ENCODE data around the gene CLMN. TPM values are rescaled to one million over a fixed set of nuclear protein-coding genes. Genes with fewer than 3 reads are reported as not detected.

Gene CLMN
- total and polyA plus RNA-seq, 2 of the 13 experiments (the other 11 are each of a cell fraction or from before 2014, with no cell fraction given): 15.1 to 16.7 TPM

DNA sequence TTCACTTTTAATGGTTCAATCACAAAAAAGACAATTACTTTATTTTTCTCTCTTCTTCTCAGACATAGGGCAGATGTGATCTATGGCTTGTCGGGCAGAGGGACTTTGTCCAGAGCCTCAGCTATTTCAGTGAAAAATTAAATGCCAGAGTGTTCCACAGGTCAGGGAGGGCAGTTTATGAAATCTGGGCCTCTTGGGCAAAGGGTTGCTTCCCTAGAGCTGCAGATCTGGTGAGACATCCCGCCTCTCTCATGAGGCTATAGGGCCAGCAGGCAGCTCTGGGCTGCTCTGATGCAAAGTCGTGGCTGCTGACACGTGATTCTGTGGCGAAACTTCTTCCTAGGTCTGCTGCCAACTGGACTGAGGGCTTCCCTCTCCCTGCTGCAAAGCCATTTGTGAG lies 6.0 kb downstream of the CLMN start (continued):
- TF ChIP-seq, protein P1, sequence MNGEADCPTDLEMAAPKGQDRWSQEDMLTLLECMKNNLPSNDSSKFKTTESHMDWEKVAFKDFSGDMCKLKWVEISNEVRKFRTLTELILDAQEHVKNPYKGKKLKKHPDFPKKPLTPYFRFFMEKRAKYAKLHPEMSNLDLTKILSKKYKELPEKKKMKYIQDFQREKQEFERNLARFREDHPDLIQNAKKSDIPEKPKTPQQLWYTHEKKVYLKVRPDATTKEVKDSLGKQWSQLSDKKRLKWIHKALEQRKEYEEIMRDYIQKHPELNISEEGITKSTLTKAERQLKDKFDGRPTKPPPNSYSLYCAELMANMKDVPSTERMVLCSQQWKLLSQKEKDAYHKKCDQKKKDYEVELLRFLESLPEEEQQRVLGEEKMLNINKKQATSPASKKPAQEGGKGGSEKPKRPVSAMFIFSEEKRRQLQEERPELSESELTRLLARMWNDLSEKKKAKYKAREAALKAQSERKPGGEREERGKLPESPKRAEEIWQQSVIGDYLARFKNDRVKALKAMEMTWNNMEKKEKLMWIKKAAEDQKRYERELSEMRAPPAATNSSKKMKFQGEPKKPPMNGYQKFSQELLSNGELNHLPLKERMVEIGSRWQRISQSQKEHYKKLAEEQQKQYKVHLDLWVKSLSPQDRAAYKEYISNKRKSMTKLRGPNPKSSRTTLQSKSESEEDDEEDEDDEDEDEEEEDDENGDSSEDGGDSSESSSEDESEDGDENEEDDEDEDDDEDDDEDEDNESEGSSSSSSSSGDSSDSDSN (CRISPR knock-in tag; IDR thresholded peaks at IDR 0.05): peak; percentile 73; the same call in 1 of the 2 replicates
- TF ChIP-seq HNF4A (CRISPR knock-in tag; IDR thresholded peaks at IDR 0.05) (peak; percentile 63), ZNF775 (CRISPR knock-in tag; IDR thresholded peaks at IDR 0.05; ENCODE audit: borderline replicate concordance) (no peak), KAT2B (IDR thresholded peaks at IDR 0.05; ENCODE audit: borderline replicate concordance, low read depth, low read length) (no peak), ZKSCAN8 (CRISPR knock-in tag; IDR thresholded peaks at IDR 0.05; ENCODE audit: borderline replicate concordance) (no peak), HMGA1 (CRISPR knock-in tag; conservative IDR thresholded peaks at IDR 0.05) (no peak), PRMT3 (CRISPR knock-in tag; IDR thresholded peaks at IDR 0.05; ENCODE audit: borderline replicate concordance, low read depth) (no peak), FOXM1 (CRISPR knock-in tag; IDR thresholded peaks at IDR 0.05) (no peak), ZBTB21 (CRISPR knock-in tag; IDR thresholded peaks at IDR 0.05) (no peak), SOX6 (IDR thresholded peaks at IDR 0.05) (no peak), SOX6 (CRISPR knock-in tag; IDR thresholded peaks at IDR 0.05) (peak; percentile 18; the same call in 1 of the 2 replicates), FOSL2 (CRISPR knock-in tag; IDR thresholded peaks at IDR 0.05) (peak; percentile 50), NFKB2 (CRISPR knock-in tag; IDR thresholded peaks at IDR 0.05; ENCODE audit: borderline replicate concordance) (no peak), EEA1 (CRISPR knock-in tag; IDR thresholded peaks at IDR 0.05; ENCODE audit: borderline replicate concordance) (no peak), HDAC2 (CRISPR knock-in tag; IDR thresholded peaks at IDR 0.05) (no peak)
- TF ChIP-seq, protein P2, sequence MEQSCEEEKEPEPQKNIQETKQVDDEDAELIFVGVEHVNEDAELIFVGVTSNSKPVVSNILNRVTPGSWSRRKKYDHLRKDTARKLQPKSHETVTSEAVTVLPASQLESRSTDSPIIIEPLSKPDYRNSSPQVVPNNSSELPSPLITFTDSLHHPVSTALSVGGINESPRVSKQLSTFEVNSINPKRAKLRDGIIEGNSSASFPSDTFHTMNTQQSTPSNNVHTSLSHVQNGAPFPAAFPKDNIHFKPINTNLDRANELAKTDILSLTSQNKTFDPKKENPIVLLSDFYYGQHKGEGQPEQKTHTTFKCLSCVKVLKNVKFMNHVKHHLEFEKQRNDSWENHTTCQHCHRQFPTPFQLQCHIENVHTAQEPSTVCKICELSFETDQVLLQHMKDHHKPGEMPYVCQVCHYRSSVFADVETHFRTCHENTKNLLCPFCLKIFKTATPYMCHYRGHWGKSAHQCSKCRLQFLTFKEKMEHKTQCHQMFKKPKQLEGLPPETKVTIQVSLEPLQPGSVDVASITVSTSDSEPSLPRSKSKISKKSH (CRISPR knock-in tag; IDR thresholded peaks at IDR 0.05; ENCODE audit: borderline replicate concordance): no peak
- TF ChIP-seq, protein P3, sequence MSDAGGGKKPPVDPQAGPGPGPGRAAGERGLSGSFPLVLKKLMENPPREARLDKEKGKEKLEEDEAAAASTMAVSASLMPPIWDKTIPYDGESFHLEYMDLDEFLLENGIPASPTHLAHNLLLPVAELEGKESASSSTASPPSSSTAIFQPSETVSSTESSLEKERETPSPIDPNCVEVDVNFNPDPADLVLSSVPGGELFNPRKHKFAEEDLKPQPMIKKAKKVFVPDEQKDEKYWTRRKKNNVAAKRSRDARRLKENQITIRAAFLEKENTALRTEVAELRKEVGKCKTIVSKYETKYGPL (CRISPR knock-in tag; IDR thresholded peaks at IDR 0.05): no peak
- TF ChIP-seq, protein P4, sequence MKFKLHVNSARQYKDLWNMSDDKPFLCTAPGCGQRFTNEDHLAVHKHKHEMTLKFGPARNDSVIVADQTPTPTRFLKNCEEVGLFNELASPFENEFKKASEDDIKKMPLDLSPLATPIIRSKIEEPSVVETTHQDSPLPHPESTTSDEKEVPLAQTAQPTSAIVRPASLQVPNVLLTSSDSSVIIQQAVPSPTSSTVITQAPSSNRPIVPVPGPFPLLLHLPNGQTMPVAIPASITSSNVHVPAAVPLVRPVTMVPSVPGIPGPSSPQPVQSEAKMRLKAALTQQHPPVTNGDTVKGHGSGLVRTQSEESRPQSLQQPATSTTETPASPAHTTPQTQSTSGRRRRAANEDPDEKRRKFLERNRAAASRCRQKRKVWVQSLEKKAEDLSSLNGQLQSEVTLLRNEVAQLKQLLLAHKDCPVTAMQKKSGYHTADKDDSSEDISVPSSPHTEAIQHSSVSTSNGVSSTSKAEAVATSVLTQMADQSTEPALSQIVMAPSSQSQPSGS (CRISPR knock-in tag; IDR thresholded peaks at IDR 0.05): no peak
- TF ChIP-seq, protein P5, sequence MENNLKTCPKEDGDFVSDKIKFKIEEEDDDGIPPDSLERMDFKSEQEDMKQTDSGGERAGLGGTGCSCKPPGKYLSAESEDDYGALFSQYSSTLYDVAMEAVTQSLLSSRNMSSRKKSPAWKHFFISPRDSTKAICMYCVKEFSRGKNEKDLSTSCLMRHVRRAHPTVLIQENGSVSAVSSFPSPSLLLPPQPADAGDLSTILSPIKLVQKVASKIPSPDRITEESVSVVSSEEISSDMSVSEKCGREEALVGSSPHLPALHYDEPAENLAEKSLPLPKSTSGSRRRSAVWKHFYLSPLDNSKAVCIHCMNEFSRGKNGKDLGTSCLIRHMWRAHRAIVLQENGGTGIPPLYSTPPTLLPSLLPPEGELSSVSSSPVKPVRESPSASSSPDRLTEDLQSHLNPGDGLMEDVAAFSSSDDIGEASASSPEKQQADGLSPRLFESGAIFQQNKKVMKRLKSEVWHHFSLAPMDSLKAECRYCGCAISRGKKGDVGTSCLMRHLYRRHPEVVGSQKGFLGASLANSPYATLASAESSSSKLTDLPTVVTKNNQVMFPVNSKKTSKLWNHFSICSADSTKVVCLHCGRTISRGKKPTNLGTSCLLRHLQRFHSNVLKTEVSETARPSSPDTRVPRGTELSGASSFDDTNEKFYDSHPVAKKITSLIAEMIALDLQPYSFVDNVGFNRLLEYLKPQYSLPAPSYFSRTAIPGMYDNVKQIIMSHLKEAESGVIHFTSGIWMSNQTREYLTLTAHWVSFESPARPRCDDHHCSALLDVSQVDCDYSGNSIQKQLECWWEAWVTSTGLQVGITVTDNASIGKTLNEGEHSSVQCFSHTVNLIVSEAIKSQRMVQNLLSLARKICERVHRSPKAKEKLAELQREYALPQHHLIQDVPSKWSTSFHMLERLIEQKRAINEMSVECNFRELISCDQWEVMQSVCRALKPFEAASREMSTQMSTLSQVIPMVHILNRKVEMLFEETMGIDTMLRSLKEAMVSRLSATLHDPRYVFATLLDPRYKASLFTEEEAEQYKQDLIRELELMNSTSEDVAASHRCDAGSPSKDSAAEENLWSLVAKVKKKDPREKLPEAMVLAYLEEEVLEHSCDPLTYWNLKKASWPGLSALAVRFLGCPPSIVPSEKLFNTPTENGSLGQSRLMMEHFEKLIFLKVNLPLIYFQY (CRISPR knock-in tag; IDR thresholded peaks at IDR 0.05; ENCODE audit: borderline replicate concordance): no peak
- TF ChIP-seq, protein P6, sequence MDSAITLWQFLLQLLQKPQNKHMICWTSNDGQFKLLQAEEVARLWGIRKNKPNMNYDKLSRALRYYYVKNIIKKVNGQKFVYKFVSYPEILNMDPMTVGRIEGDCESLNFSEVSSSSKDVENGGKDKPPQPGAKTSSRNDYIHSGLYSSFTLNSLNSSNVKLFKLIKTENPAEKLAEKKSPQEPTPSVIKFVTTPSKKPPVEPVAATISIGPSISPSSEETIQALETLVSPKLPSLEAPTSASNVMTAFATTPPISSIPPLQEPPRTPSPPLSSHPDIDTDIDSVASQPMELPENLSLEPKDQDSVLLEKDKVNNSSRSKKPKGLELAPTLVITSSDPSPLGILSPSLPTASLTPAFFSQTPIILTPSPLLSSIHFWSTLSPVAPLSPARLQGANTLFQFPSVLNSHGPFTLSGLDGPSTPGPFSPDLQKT (CRISPR knock-in tag; IDR thresholded peaks at IDR 0.05; ENCODE audit: borderline replicate concordance): no peak

Data from HepG2 (cell line).